Motor neuron (in vitro differentiated cells): ENCODE measurements around the gene OR6N1. TPM values are rescaled to one million over a fixed set of nuclear protein-coding genes. Genes with fewer than 3 reads are reported as not detected.

Experiments used
- ATAC-seq, 8 experiments: fragments of 200-7000 bp; cut with Tn5 transposase; replicated peaks in 6 of 8; 2 replicates each; pipeline ENCODE4 v1.8.0; 2021; ENCODE audit warnings: mild to moderate bottlenecking in 8 of 8, moderate library complexity in 8 of 8
- H3K27ac ChIP-seq, 2 donors: fragments of 250-450 bp; sonication (Bioruptor Pico); 2 replicates each; pipeline ENCODE4 v1.9.0; 2021; ENCODE audit warnings: antibody characterized with exemption in 2 of 2, mild to moderate bottlenecking in 2 of 2, moderate library complexity in 1 of 2
- H3K4me1 ChIP-seq, 2 donors: fragments of 250-450 bp; sonication (Bioruptor Pico); replicated peaks in 1 of 2; 2 replicates each; pipeline ENCODE4 v1.6.1; 2021; ENCODE audit warnings: antibody characterized with exemption in 2 of 2, mild to moderate bottlenecking in 2 of 2, moderate library complexity in 1 of 2
- H3K4me3 ChIP-seq, 5 donors: fragments of 250-450 bp; sonication (Bioruptor Pico); 2 replicates each; pipeline ENCODE4 v1.9.0; 2021; ENCODE audit warnings: antibody characterized with exemption in 5 of 5, mild to moderate bottlenecking in 5 of 5, moderate library complexity in 4 of 5
- WGBS, 10 experiments: fragments of 450-650 bp; shearing (Covaris generic); methylation state at CpG; one replicate each; pipeline ENCODE4 v1.0.0; 2022; 5-methylcytosine and 5-hydroxymethylcytosine counted together
- in situ Hi-C, 9 experiments: fragments of 400-800 bp; cut with MboI; loops; one replicate each; pipeline ENCODE4 v1.15.0; 2021; ENCODE audit warnings: low sequenced_read_pairs in 9 of 9, low pct_unique_long_range_greater_than_20kb in 2 of 9; ENCODE audit not compliant: unreplicated experiment in 9 of 9
- total RNA-seq, 8 experiments: library from RNA; unstranded; fragments of 300-600 nt; gene quantifications; 2 replicates each; pipeline versions ENCODE4 v1.2.3 to v1.2.4, GENCODE V29; 2022

OR6N1 gene
- under 1 TPM in 5 of 8 experiments, not detected in 3; 0.05 to 0.81 (median 0.17) TPM for total RNA-seq

GRCh38 chr1:158771950-158772866 is at the start of gene OR6N1:
Gene OR6N1 (minus strand): TSS chr1:158772195. CDS start chr1:158766682, 5,513 bp downstream.
- Histone ChIP-seq H3K4me3 (no peak within 1 kb of the TSS), H3K27ac (no peak within 1 kb of the TSS), H3K4me1 (no peaks in the 10 kb centered on the region)
- in situ Hi-C loops, result no loop called here
- ATAC-seq, result no peak
- 0 to 100% (median 80%) methylated on average over 1 to 6 of the region's 6 CpGs for WGBS, 10 experiments

GRCh38 chr1:158821723-158822122 is 49.7 kb upstream of the OR6N1 start:
- no peak overlapping the region for H3K27ac ChIP-seq
- 9 to 100% (median 82%) methylated on average over 1 of the region's 1 CpG; no CpG with 5 or more reads in 2 of the 10 experiments for WGBS, 10 experiments
- H3K4me1 ChIP-seq, result no peaks in the 10 kb centered on the region
- ATAC-seq, result no peak
- in situ Hi-C loops, result no loop called here
- no peak overlapping the region for H3K4me3 ChIP-seq

- no peak overlapping the region for H3K27ac ChIP-seq
- in situ Hi-C loops, result no loop called here
- ATAC-seq, result peak in 2 of 8 experiments; percentile 87 to 98
- H3K4me3 ChIP-seq, result no peak overlapping the region
- no peaks in the 10 kb centered on the region for H3K4me1 ChIP-seq
- 40 to 100% (median 73%) methylated on average over 1 to 7 of the region's 7 CpGs; no CpG with 5 or more reads in 1 of the 10 experiments for WGBS, 10 experiments
Observed at GRCh38 chr1:158819461-158820443, 47.8 kb upstream of the OR6N1 start.

- WGBS, 10 experiments, result 0 to 75% (median 38%) methylated on average over 1 of the region's 1 CpG; no CpG with 5 or more reads in 2 of the 10 experiments
- no peak overlapping the region for H3K4me3 ChIP-seq
- ATAC-seq, result peak in 1 of 8 experiments; percentile 32
- H3K4me1 ChIP-seq, result no peaks in the 10 kb centered on the region
- in situ Hi-C loops, result no loop called here
- H3K27ac ChIP-seq, result no peak overlapping the region
Observed at GRCh38 chr1:158818975-158819431, 47.0 kb upstream of the OR6N1 start.

GRCh38 chr1:158818560-158818959 is 46.6 kb upstream of the OR6N1 start:
- WGBS, 10 experiments, result 0 to 100% (median 83%) methylated on average over 1 of the region's 1 CpG; no CpG with 5 or more reads in 3 of the 10 experiments
- no peak for ATAC-seq
- in situ Hi-C loops, result no loop called here

GRCh38 chr1:158814970-158815369 is 43.0 kb upstream of the OR6N1 start:
- 0 to 86% (median 40%) methylated on average over 1 of the region's 1 CpG; no CpG with 5 or more reads in 1 of the 10 experiments for WGBS, 10 experiments
- H3K4me1 ChIP-seq, result no peaks in the 10 kb centered on the region
- no peak overlapping the region for H3K4me3 ChIP-seq
- in situ Hi-C loops, result no loop called here
- no peak overlapping the region for H3K27ac ChIP-seq
- ATAC-seq, result no peak

More at GRCh38 chr1:158818560-158818959, 46.6 kb upstream of the OR6N1 start:
- H3K4me1 ChIP-seq, result no peaks in the 10 kb centered on the region
- H3K27ac ChIP-seq, result no peak overlapping the region
- H3K4me3 ChIP-seq, result no peak overlapping the region

GRCh38 chr1:158813164-158813563 is 41.2 kb upstream of the OR6N1 start:
- Histone ChIP-seq H3K4me1 (no peaks in the 10 kb centered on the region), H3K4me3 (no peak overlapping the region), H3K27ac (no peak overlapping the region)
- WGBS, 10 experiments, result 0 to 77% (median 44%) methylated on average over 1 to 3 of the region's 3 CpGs
- in situ Hi-C loops, result no loop called here
- no peak for ATAC-seq

GRCh38 chr1:158812336-158812735 is 40.3 kb upstream of the OR6N1 start:
- no peak for ATAC-seq
- no peak overlapping the region for H3K4me3 ChIP-seq
- in situ Hi-C loops, result no loop called here
- WGBS, 10 experiments, result 0 to 77% (median 54%) methylated on average over 1 to 2 of the region's 2 CpGs
- no peak overlapping the region for H3K27ac ChIP-seq
- H3K4me1 ChIP-seq, result no peaks in the 10 kb centered on the region

GRCh38 chr1:158810311-158810710 is 38.3 kb upstream of the OR6N1 start:
- Histone ChIP-seq H3K4me1 (no peaks in the 10 kb centered on the region), H3K27ac (no peak overlapping the region), H3K4me3 (no peak overlapping the region)
- WGBS, 10 experiments, result 0 to 80% (median 34%) methylated on average over 1 to 4 of the region's 4 CpGs; no CpG with 5 or more reads in 1 of the 10 experiments
- no peak for ATAC-seq
- in situ Hi-C loops, result no loop called here

GRCh38 chr1:158809862-158810261 is 37.9 kb upstream of the OR6N1 start:
- Histone ChIP-seq H3K4me3 (no peak overlapping the region), H3K27ac (no peak overlapping the region), H3K4me1 (no peaks in the 10 kb centered on the region)
- WGBS, 10 experiments, result 20 to 93% (median 69%) methylated on average over 1 to 5 of the region's 5 CpGs
- no peak for ATAC-seq
- in situ Hi-C loops, result no loop called here

GRCh38 chr1:158809256-158809655 is 37.3 kb upstream of the OR6N1 start:
- Histone ChIP-seq H3K27ac (no peak overlapping the region), H3K4me3 (no peak overlapping the region), H3K4me1 (no peaks in the 10 kb centered on the region)
- ATAC-seq, result no peak
- 10 to 90% (median 66%) methylated on average over 3 of the region's 3 CpGs; no CpG with 5 or more reads in 2 of the 10 experiments for whole genome bisulfite sequencing, 10 experiments
- in situ Hi-C loops, result no loop called here

GRCh38 chr1:158806916-158807536 is 35.0 kb upstream of the OR6N1 start:
- H3K4me1 ChIP-seq, result no peaks in the 10 kb centered on the region
- no peak overlapping the region for H3K27ac ChIP-seq
- no peak for ATAC-seq
- 0 to 85% (median 73%) methylated on average over 1 to 6 of the region's 6 CpGs for WGBS, 10 experiments
- no peak overlapping the region for H3K4me3 ChIP-seq
- in situ Hi-C loops, result no loop called here
